ENCODE results near the gene ADGRG6.

- TF ChIP-seq PKNOX1 (IDR thresholded peaks at IDR 0.05) = no peak
- TF ChIP-seq BHLHE40 (IDR thresholded peaks at IDR 0.05; ENCODE audit: borderline replicate concordance) = no peak
- TF ChIP-seq TARDBP (IDR thresholded peaks at IDR 0.05) = no peak
- no peak for TF ChIP-seq SP1 (IDR thresholded peaks at IDR 0.05)
- no peak for TF ChIP-seq L3MBTL2 (conservative IDR thresholded peaks at IDR 0.05)
- no peak for TF ChIP-seq ELF4 (IDR thresholded peaks at IDR 0.05)
- no peak for TF ChIP-seq SUZ12 (IDR thresholded peaks at IDR 0.05)
- TF ChIP-seq FOXM1 (IDR thresholded peaks at IDR 0.05; ENCODE audit: borderline replicate concordance) = no peak
Measured at GRCh38 chr6:142303176-142303533, 1.3 kb downstream of the ADGRG6 start.

Data from HEK293T (cell line).